Epithelial cell of prostate (primary cell): ENCODE results near the gene SBK2.
"Not testable (repeated sequence)": the region's sequence is repeated elsewhere in the genome, so short reads cannot be mapped to it uniquely, and the experiment has no call there.

Source experiments
- DNase-seq: peaks from one replicate; pipeline ENCODE4 v3.0.0-alpha.2; 2011; ENCODE audit warnings: low read depth, low spot score
- H3K27ac ChIP-seq: fragments of 450-650 bp; 2 replicates; pipeline ENCODE4 v1.5.1; 2017; ENCODE audit warnings: mild to moderate bottlenecking

SBK2 gene

DNA sequence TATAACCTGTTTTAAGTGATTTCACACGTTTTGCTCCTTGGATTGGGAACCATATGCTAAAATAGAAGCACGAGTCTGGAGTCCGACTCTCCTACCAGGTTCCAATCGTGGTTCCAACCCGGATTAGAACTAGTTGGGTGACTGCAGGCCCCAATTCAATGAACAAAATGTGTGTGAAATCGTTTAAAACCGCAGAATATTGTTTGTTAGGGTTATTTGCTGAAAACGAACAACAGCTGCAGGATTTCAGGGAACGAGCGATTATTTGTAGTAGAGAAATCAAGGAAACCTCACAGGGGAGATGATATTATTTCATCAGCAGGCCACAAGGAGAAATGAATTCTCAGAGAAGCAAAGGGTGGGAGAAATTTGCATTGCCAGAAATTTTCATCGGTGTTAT is 32.0 kb downstream of the SBK2 start:
- DNase-seq: no peak
- no peak overlapping the region for H3K27ac ChIP-seq

DNA sequence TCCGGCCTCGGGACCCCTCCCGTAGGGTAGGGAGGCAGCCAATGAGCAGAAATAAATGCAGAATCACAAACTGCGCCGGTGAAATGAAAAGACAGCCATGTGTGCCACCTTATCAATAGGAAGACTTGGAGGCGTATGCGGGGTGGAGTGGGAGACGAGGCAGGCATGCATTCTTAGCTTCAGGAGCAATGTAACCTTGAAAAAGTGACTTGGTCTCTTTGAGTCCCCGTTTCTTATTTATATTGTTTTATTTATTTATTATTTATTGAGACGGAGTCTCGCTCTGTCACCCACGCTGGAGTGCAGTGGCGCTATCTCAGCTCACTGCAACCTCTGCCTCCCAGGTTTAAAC is 32.7 kb downstream of the SBK2 start:
- H3K27ac ChIP-seq: no peak overlapping the region
- no peak for DNase-seq

DNA sequence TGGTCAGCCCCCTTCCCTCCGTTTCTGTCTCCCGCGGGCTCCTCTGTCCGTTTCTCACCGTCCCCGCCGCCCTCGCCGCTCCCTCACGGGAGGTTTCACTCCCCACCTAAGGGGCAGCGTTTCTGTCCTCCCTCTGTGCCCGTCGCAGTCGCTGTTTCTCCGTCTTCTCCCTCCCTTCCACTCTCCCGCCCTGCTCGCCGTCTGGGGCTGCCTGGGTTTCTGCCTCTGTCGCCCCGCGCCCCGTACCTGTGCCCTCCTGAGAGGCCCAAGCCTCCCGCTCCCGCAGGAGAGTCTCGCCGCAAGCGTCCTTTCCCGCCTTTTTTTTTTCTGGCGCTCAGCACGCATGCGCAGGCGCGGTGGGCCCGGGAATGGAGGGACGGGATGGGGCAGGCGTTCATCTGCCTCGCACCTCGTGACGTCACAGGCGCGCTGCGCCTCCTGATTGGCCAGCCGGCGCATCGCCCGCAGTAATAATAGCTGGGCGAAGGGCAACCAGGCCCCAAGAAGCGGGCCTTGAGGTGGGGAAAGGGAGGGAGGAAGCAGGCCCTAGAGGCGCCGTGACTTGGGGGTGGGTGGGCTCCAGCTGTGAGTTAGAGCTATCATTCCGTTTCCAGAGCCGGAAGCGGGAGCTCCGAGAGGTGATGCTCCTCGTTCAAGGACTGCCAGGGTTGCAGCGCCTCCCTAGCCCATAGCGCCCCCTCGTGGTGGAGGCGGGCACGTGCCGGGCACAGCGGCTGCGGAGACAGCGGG is 33.3 kb downstream of the SBK2 start:
- no peak overlapping the region for H3K27ac ChIP-seq
- DNase-seq: peak; percentile 31

DNA sequence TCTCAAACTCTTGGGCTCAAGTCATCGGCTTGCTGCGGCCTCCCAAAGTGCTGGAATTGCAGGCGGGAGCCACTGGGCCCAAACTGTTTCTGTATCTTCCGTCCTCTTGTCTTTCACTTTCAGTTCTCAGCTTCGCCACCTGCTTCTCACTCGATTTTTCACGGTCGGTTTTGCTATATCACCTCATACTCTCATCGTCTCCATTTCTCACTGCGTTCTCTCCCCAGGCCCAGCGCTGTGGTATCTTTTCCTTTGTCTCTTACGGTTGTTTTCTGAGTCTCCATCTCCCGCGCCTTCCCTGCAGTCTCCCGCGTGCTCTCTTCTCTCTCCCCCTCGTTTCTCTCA is 33.8 kb downstream of the SBK2 start:
- H3K27ac ChIP-seq: no peak overlapping the region
- no peak for DNase-seq

DNA sequence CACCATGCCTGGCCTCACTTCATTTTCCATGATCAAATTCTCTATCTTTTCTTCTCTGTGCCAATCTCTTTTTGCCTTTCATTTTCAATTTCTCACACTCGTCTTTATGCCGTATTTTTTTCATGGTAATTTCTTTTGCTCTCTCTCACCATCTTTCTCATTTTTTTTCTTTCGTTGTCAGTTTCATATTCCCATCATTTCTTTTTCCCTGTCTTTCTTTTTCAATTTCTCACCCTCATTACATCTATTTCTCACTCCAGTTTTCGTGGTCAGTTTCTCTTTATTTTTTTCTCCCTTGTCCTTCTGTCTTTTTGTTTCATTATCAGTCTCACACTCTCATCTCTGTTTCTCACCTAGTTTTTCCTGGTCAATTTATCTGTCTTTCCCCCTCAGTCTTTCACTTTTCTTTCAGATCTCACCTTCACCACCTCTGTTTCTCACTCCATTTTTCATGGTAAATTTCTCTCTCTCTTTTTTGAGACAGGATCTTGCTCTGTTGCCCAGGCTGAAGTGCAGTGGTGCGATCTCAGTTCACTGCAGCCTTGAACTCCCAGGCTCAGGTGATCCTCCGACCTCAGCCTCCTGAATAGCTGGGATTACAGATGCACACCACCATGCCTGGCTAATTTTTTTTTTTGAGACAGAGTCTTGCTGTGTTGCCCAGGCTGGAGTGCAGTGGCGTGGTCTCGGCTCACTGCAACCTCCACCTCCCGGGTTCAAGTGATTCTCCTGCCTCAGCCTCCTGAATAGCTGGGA is 34.6 kb downstream of the SBK2 start:
- DNase-seq: no peak
- H3K27ac ChIP-seq: no peak overlapping the region

DNA sequence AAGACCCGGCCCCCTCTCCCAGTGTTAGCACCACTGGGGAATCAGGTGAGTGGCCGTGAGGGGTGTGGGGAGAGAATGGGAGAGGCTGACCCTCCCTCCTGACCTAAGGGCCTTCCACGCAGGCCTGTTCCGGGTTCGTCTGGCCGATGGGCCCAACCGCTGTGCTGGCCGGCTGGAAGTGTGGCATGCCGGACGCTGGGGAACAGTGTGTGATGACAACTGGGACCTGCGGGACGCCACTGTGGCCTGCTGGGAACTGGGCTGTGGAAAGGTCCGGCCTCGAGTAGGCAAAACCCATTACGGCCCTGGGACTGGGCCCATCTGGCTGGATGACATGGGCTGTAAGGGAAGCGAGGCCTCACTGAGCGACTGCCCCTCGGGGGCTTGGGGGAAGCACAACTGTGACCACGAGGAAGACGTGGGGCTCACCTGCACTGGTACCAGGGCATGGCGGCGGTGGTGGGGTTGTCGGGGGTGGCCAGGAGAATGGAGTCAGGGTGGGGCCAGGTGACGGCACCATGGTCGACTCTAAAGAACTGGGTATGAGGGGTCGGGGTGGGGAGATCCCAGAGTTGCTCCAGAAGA is 36.5 kb downstream of the SBK2 start:
- no peak for DNase-seq
- H3K27ac ChIP-seq: no peak overlapping the region

DNA sequence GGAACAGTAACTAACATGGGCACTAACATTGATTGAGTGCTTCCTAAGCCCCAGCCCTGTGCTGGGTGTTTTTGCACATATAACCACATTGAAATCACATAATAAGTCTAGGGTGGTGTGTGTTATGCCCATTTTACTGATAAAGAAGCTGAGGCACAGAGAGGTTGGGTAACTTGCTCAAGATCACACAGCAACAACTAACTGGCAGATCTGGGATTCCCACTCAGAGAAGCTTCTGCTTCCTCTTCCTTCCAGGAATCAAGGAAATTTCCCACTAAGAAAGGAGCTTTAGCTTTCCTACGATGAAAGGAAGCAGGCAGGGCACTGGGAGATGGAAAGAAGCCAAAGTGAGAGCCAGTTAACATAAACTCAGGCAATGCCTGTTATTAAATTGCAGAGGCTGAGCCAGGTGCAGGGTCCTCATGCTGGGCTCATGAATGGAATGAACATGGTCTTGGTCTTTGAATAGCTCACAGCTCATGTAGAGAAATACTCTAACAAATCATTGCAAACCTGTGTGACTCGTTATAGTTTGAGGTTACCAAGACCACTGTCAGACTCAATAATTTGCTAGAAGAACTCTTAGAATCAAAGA is 38.6 kb downstream of the SBK2 start:
- H3K27ac ChIP-seq: no peak overlapping the region
- DNase-seq: no peak

DNA sequence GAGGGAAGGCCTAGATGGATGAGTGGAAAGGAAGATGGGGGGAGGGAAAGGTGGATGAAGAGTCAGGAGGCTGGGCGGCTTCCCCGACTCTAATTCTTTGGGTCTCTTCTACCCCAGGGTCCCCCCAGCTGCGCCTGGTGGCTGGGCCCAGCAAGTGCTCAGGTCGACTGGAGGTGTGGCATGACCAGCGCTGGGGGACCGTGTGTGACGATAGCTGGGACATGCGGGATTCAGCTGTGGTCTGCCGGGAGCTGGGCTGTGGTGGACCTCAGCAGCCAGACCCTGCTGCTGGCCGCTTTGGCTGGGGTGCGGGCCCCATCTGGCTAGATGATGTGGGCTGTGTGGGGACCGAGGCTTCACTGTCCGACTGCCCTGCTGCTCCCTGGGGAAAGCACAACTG is 39.2 kb downstream of the SBK2 start:
- no peak for DNase-seq
- H3K27ac ChIP-seq: no peak overlapping the region

DNA sequence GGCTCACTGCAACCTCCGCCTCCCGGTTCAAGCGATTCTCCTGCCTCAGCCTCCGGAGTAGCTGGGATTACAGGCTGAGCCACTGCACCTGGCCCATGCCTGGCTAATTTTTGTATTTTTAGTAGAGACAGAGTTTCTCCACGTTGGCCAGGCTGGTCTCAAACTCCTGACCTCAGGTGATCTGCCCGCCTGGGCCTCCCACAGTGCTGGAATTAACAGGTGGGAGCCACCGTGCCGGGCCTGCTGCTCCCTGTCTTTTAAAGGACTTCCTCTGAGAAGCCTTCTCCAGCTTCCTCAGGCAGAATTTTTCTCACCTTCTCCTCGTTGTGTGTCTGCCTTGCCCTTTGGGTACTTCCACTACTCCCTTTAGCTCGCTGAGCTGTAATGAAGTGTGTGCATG is 40.1 kb downstream of the SBK2 start:
- not testable (repeated sequence) for DNase-seq

DNA sequence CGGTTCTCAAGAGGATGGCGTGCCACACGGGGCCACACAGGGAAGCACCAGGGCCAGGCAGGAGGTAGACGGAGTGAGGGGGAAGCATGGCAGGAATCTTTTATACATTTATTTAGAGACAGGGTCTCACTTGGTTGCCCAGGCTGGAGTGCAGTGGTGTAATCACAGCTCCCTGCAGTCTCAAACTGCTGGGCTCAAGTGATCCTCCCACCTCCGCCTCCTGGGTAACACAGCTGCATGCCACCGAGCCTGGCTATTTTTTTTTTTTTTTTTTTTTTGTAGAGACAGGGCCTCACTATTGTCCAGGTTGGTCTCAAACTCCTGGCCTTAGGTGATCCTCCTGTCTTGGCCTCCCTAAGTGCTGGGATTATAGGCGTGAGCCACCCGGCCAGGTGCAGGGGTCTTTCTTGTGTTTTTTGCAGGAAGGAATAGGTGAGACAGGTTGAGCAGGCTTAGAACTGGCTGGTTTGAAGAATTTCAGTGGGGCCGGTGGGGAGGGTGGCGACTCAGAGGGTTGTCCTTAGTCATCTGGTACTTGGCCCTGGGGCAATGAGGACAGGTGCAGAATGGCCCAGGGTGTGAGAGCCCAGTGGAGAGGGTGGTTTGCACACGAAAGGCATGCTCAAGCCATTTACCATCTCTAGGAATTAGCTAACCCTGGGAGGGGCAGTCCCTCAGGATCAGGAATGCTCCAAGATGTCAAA is 41.1 kb downstream of the SBK2 start:
- no peak for DNase-seq
- H3K27ac ChIP-seq: no peak overlapping the region

More for the DNA sequence above, 40.1 kb downstream of the SBK2 start:
- not testable (repeated sequence) for H3K27ac ChIP-seq

DNA sequence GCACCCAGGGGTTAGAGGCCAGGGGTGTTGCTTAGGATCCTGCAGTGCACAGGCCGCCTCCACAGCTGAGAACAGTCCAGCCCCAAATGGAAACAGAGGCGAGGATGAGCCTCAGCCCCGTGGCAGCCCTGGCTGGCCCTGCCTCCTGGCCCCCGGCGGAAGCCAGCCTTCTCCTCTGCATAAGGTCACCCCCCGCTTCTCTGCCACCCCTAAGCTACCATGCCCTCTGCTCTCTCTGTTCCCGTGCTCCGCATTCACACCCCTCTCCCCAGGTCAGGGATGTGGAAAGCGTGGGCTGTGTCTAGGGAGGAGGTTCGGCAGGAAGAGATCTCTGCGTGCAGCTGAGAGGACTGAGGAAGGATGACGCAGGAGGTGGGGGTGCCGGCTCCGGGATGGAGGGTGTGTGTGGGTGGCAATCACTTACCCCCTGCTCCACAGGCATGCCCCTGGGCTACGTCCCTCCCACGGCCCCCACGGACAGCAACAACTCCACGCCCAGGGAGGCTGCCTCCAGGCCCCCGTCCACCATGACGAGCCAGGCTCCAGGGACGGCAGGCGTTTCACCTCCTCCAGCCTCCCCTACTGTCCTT is 42.7 kb downstream of the SBK2 start:
- no peak overlapping the region for H3K27ac ChIP-seq
- DNase-seq: no peak

DNA sequence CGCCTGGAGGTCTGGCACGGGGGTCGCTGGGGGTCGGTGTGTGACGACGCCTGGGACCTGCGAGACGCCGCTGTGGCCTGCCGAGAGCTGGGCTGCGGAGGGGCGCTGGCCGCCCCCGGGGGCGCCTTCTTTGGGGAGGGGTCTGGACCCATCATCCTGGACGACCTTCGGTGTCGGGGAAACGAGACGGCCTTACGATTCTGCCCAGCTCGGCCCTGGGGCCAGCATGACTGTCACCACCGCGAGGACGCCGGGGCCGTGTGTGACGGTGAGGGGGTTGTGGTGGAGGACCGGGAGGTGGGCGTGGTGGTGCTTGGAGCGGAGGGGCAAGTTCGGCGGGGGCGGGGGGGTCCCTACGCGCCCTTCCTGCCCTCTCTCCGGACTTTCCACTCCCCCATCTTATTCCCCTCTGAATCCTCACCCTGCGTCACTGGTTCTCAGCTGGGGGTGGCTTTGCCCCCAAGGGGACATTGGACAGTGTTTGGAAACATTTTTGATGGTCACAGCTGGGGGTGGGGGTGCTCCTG is 43.2 kb downstream of the SBK2 start:
- no peak overlapping the region for H3K27ac ChIP-seq
- no peak for DNase-seq

DNA sequence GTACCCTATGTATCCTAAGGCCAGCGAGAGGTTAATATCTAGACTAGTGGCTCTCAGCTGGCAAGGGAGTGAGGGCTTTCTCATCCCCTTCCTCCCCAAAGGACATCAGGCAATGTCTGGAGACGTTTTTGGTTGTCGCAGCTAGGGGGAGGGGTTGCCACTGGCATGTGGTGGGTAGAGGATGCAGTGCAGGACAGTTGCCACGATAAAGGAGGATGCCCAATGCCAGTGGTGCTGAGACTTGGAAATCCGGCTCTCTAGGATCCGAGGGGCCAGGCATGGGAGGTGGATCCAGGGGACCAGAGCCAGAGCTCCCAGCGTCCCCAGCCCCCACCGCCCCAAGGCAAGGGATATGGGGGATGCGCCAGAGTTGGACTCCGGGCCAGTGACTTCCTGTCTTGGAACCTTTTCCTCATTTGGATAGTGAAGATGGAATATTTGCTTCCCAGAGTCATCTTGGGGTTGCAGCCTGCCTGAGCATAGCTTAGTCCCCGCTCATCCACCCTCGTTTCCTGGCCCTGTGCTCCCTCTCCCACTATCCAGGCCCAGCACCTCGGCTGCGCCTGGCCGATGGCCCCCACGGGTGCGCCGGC is 43.8 kb downstream of the SBK2 start:
- no peak for DNase-seq
- H3K27ac ChIP-seq: no peak overlapping the region

DNA sequence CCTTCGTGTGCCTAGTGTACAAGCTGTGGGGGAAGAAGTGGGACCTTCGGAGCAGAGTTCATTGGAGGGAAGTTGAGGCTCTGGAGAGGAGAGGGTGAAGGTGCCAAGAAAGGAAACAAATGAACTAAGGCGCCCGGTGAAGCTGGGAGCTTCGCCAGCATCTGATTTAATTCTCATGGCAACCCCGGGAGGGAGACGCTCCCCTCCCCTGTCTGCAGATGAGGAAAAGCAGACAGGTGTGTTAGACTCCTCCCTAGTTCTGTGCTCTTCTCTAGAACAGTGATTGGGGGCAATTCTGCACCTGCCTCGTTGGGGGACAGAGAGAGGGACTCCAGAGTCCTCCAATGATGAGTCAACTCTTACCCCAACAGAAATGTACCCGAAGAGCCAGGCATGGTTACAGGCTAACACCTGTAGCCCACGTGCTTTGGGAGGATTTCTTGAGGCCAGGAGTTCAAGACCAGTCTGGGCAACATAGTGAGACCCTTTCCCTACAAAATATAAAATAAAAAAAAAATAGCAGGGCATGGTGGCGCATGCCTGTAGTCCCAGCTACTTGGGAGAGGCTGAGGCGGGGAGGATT is 44.5 kb downstream of the SBK2 start:
- no peak for DNase-seq
- no peak overlapping the region for H3K27ac ChIP-seq

DNA sequence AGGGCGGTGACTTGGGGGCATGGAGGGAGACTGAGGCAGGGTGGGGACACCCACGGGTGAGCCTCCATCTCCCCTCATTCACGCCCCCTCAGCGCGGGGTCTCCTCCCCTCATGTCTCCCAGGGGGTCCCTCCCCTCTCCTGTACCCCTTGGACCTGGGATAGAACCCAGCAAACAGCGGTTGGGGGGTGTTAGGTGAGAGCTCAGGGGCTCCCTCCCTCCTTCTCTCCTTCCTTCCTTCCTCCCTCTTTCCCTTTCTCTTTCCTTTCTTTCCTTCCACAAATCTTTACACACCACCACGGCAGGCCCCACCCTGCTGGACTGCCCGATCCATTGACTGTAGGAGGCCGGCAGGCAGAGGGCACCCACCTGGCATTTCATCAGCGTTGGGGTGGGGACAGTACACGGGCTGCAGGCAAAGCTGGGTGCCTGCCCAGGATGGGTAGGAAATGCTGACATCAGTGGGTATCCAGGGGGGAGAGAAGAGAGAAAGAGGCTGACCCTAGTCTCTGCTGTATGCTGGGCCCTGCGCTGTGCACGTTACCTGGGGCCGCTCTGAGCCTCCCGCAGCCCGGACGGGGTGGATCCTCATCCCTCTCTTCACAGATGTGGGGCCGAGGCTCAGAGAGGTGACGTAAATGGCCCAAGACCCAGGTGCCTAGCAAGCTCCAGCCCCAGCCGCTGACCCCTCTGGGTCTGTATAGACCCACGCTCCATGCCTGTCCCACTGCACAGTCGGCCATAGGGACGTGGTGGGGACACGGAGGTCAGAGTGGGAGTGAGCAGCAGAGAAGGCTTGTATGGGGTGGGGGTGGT is 45.2 kb downstream of the SBK2 start:
- H3K27ac ChIP-seq: no peak overlapping the region

DNA sequence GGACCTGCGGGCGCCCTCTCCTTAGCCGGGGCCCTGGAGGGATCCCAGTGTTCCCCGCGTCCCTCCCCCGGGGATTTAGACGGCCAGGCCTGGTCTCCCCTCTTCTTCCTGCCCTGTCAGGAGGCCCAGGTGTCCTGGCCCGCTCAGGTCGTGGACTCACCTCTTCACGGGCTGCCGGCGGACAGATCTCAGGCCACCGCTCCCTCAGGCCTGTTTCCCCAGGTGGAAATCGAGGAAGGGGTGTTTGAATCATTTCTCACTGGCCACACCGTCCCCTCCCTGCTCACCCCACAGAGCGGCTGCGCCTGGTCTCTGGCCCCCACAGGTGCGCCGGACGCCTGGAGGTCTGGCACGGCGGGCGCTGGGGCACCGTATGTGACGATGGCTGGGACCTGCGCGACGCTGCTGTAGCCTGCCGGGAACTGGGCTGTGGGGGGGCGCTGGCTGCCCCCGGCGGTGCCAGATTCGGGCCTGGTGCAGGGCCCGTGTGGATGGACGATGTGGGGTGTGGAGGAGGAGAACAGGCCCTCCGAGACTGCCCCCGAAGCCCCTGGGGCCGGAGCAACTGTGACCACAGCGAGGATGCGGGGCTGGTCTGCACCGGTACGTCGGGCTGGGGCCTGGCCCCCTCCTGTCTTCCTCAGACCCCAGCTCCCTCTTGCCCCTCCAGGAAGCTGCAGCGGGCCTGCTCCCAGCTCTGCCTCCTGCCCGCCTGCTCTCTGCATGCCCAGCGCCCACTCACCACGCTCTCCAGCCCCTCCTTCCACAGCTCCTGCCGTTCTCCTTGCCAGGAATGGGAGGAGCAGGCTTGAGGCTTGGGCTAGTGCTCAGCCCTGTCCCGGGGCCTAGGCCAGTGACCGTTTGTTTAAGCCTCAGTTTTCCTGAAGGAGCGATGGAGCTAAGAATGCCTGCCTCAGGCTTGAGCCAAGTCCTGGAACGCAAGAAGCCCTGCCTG is 46.2 kb downstream of the SBK2 start:
- no peak for DNase-seq

More for the DNA sequence above, 45.2 kb downstream of the SBK2 start:
- no peak for DNase-seq

DNA sequence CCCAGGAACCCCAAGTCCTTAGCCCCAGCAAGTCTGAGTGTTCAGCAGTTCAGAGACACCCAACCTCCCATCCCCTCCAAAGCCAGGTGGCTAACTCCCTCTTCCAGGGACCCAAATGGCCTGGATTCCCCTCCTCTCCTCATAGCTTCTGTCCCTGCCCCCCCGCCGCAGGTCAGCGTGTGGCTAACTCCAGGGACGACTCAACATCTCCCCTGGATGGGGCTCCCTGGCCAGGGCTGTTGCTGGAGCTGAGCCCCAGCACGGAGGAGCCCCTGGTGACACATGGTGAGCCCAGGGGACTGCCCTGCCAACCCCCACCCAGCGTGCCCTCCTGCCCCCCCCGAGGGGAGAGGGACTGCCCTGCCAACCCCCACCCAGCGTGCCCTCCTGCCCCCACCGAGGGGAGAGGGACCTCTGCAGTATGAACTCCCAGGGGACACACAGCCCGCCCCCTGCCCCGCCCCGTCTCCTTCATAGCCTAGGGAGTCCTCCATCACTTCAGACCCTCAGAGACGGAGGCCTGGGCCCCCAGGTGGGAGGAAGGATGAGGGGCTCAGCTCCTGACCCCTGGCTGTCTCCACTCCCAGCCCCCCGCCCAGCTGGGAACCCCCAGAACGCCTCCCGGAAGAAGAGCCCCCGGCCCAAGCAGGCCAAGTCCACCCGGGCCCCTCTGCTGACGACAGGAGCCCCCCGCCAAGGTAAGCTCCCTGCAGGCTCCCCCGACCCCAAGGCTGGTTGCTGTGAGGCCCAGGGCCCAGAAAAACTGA is 47.0 kb downstream of the SBK2 start:
- no peak for DNase-seq
- H3K27ac ChIP-seq: no peak overlapping the region

More for the DNA sequence above, 46.2 kb downstream of the SBK2 start:
- H3K27ac ChIP-seq: no peak overlapping the region
